Heart right ventricle (tissue), 16 donors: ENCODE measurements around the gene RALGAPA2. TPM values are rescaled to one million over a fixed set of nuclear protein-coding genes. Genes with fewer than 3 reads are reported as not detected.

ENCODE experiments used
- ATAC-seq, 8 donors: fragments of 200-7000 bp; cut with Tn5 transposase; one replicate each; pipeline ENCODE4 v1.9.1; 2020; ENCODE audit warnings: mild to moderate bottlenecking in 8 of 8, moderate library complexity in 8 of 8, moderate number of reproducible peaks in 1 of 8
- DNase-seq, 2 donors: peaks; one replicate each; pipeline ENCODE4 v3.0.0-alpha.2; 2020
- H3K27ac ChIP-seq, 10 donors: fragments of 200-600 bp; sonication (generic) in 2 of 10; one replicate each; pipeline versions ENCODE4 v1.5.0 to v1.8.0; 2020 to 2022; ENCODE audit warnings: mild to moderate bottlenecking in 3 of 10
- H3K27me3 ChIP-seq, 7 donors: fragments of 200-600 bp; one replicate each; pipeline ENCODE4 v1.8.0; 2021 to 2022; ENCODE audit warnings: mild to moderate bottlenecking in 2 of 7
- H3K36me3 ChIP-seq, 9 donors: fragments of 200-600 bp; sonication (generic) in 1 of 9; one replicate each; pipeline versions ENCODE4 v1.5.0 to v1.8.0; 2020 to 2022; ENCODE audit warnings: mild to moderate bottlenecking in 2 of 9
- H3K4me1 ChIP-seq, 9 donors: fragments of 200-600 bp; sonication (generic) in 1 of 9; one replicate each; pipeline versions ENCODE4 v1.5.0 to v1.8.0; 2020 to 2022; ENCODE audit warnings: mild to moderate bottlenecking in 4 of 9
- H3K4me3 ChIP-seq, 10 donors: fragments of 200-600 bp; sonication (generic) in 2 of 10; one replicate each; pipeline versions ENCODE4 v1.5.0 to v1.8.0; 2020 to 2022; ENCODE audit warnings: mild to moderate bottlenecking in 7 of 10, moderate library complexity in 2 of 10
- H3K9me3 ChIP-seq, 11 donors: fragments of 200-600 bp in 10 of 11; sonication (generic) in 2 of 11; one replicate each; pipeline versions ENCODE4 v1.5.0 to v1.8.0; 2013 to 2022; ENCODE audit warnings: mild to moderate bottlenecking in 2 of 11, control low read depth in 1 of 11, moderate library complexity in 1 of 11
- WGBS, 2 donors: extraction: QIAGEN DNeasy Blood & Tissue Kit; methylation state at CpG; one replicate each; pipeline ENCODE4 v1.1.7; 2013; ENCODE audit warnings: inconsistent platforms in 1 of 2; 5-methylcytosine and 5-hydroxymethylcytosine counted together
- intact Hi-C, 10 donors: fragments of 100-400 bp; cut with DNase I; formaldehyde crosslinking; loops; one replicate each; pipeline versions ENCODE4 v1.11.1 to v1.14.2; 2022
- polyA plus RNA-seq, 2 donors: library from polyadenylated mRNA; stranded (reverse); fragments of 200-250 nt; gene quantifications; one replicate each; pipeline ENCODE4 v1.2.3, GENCODE V29; 2013
- total RNA-seq, 10 donors: library from RNA; stranded (reverse); fragmentation: NEBNext Ultra II Directional in 3 of 10; extraction: Animal tissue kit (Norgen Biotek cat#: 25700) in 3 of 10; gene quantifications; one replicate each; pipeline versions ENCODE4 v1.2.1 to v1.2.4, GENCODE V29; 2021 to 2023
- TF ChIP-seq, protein P1 (sequence below), 9 donors: fragments of 200-600 bp; sonication (generic) in 2 of 9; IDR thresholded peaks; one replicate each; pipeline versions ENCODE4 v1.5.0 to v1.8.0; 2021 to 2022; ENCODE audit warnings: antibody characterized with exemption in 9 of 9, mild to moderate bottlenecking in 5 of 9, moderate library complexity in 1 of 9
- donor health status: Arrhythmogenic right ventricular cardiomyopathy.
- donor health status: ischemic (EF 13 %, LVEDD 7.1; RV severe dilation, severe dysfunction).
- donor health status: healthy with polysubstance abuse.
- donor health status: DM: no; HTN: yes; CAD: no.
- donor health status: DM: no; HTN: no; CAD: no.
- donor health status: ischemic (EF 25% LVEDD 6.9; RV normal size, moderate dysfunction).
- donor health status: ischemic (EF 25% LVEDD 5.7; RV mildly dilated, moderate dysfunction).
- donor health status: healthy.
- donor health status: DM: yes; HTN: yes; CAD: no.
- donor health status: Ischemic cardiomyopathy.
- donor health status: ischemic (EF 35%, LVEDD 5.7; RV mildly dilated, moderate dysfunction).
- donor health status: nonischemic (EF 11% LVEDD 7.7; RV severe dilation, severe dysfunction).
- donor health status: DM: yes; HTN: yes; CAD: no.
- donor health status: PGD.
- donor health status: ischemic (EF 29% LVEDD 5.4; RV normal size, mild dysfunction).
- donor health status: nonischemic (EF 23%, LVEDD 6.1; RV moderate dilation, normal function).

RALGAPA2 gene
- total and polyA plus RNA-seq, 12 donors = 4.1 to 26.8 (median 18.2) TPM

DNA sequence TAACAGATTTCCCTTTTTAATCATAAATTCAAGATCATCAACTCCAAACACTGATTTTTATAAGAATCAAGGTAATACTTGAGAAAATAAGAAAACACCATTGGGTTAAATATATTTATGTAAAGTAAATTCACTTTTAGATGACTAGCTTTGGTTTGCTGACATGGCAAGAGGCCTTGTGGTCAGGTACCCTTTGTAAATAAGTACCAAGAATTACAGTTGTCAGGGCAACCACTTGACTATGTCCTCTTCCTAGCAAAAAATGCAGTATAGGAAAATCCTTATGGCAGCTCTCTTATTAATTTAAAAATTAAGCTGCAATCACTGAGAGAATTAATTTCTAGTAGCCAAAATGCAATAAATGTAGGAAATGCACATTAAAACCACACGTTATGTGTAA lies 190.7 kb downstream of the RALGAPA2 start:
- intact Hi-C loops = no loop called here
- Histone ChIP-seq H3K4me1 (peaks cover 0 to 6% (median 0%) of the 10 kb centered on the region in 9 donors), H3K36me3 (peaks cover 0 to 94% (median 14%) of the 10 kb centered on the region in 9 donors), H3K4me3 (no peak overlapping the region), H3K27me3 (no peaks in the 10 kb centered on the region), H3K27ac (no peak overlapping the region), H3K9me3 (no peaks in the 10 kb centered on the region)
- 100% methylated on average over 1 of the region's 1 CpG for WGBS, 2 donors
- DNase-seq (no peak), ATAC-seq (no peak)
- TF ChIP-seq, protein P1, sequence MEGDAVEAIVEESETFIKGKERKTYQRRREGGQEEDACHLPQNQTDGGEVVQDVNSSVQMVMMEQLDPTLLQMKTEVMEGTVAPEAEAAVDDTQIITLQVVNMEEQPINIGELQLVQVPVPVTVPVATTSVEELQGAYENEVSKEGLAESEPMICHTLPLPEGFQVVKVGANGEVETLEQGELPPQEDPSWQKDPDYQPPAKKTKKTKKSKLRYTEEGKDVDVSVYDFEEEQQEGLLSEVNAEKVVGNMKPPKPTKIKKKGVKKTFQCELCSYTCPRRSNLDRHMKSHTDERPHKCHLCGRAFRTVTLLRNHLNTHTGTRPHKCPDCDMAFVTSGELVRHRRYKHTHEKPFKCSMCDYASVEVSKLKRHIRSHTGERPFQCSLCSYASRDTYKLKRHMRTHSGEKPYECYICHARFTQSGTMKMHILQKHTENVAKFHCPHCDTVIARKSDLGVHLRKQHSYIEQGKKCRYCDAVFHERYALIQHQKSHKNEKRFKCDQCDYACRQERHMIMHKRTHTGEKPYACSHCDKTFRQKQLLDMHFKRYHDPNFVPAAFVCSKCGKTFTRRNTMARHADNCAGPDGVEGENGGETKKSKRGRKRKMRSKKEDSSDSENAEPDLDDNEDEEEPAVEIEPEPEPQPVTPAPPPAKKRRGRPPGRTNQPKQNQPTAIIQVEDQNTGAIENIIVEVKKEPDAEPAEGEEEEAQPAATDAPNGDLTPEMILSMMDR (IDR thresholded peaks at IDR 0.05) = no peak

- Histone ChIP-seq H3K9me3 (no peaks in the 10 kb centered on the region), H3K27me3 (no peaks in the 10 kb centered on the region), H3K27ac (no peak overlapping the region), H3K36me3 (peaks cover 0 to 95% (median 16%) of the 10 kb centered on the region in 9 donors), H3K4me1 (peaks cover 0 to 6% (median 0%) of the 10 kb centered on the region in 9 donors), H3K4me3 (no peak overlapping the region)
- no peak for DNase-seq
- intact Hi-C loops = no loop called here
- TF ChIP-seq, protein P1 (IDR thresholded peaks at IDR 0.05) = no peak
- no peak for ATAC-seq
- 95 to 98% methylated on average over 5 of the region's 5 CpGs for WGBS, 2 donors
Measured at GRCh38 chr20:20520776-20521175, 191.7 kb downstream of the RALGAPA2 start.

DNA sequence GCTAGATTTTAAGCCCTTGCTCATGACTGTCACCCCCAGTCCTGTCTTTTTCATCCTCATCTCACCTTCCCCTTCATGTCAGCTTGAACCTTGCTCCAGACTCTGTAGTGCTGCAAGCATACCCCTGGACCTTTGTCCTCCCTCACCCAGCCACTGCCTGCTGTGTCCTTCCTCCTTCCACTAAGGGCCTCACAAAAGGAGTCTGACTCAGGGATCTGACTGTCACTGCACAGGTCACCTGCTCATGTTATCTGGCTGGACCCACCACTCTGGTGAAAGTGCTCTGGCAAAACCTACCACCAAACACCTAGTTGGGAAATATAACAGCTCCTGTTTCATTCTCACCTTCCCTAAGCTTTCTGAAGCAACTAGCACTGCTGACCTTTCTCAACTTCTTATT lies 193.2 kb downstream of the RALGAPA2 start:
- no peak for DNase-seq
- intact Hi-C loops = no loop called here
- Histone ChIP-seq H3K4me3 (no peak overlapping the region), H3K27me3 (no peaks in the 10 kb centered on the region), H3K4me1 (no peaks in the 10 kb centered on the region), H3K36me3 (peaks cover 0 to 97% (median 26%) of the 10 kb centered on the region in 9 donors), H3K27ac (no peak overlapping the region), H3K9me3 (peaks cover 0 to 12% (median 6%) of the 10 kb centered on the region in 11 donors)
- TF ChIP-seq, protein P1 (IDR thresholded peaks at IDR 0.05) = no peak
- no peak for ATAC-seq

GRCh38 chr20:20518263-20518662 lies 194.2 kb downstream of the RALGAPA2 start:
- Histone ChIP-seq H3K36me3 (peaks cover 0 to 97% (median 27%) of the 10 kb centered on the region in 9 donors), H3K27me3 (no peaks in the 10 kb centered on the region), H3K9me3 (peaks cover 0 to 16% (median 9%) of the 10 kb centered on the region in 11 donors), H3K4me1 (no peaks in the 10 kb centered on the region), H3K4me3 (no peak overlapping the region), H3K27ac (no peak overlapping the region)
- DNase-seq (no peak), ATAC-seq (no peak)
- TF ChIP-seq, protein P1 (IDR thresholded peaks at IDR 0.05) = no peak
- intact Hi-C loops = no loop called here
- 94 to 97% methylated on average over 8 of the region's 8 CpGs for WGBS, 2 donors
